Muscle layer of colon (tissue), 2 donors: ENCODE data around the gene BID.

Source experiments
- H3K27ac ChIP-seq: one replicate; pipeline ENCODE4 v1.7.0; 2013; ENCODE audit warnings: low read depth, mild to moderate bottlenecking, low read length, moderate library complexity
- H3K27me3 ChIP-seq, 2 donors: one replicate each; pipeline ENCODE4 v1.7.0; 2013; ENCODE audit warnings: low read length in 2 of 2, mild to moderate bottlenecking in 2 of 2; ENCODE audit not compliant: insufficient read depth in 2 of 2, control insufficient read depth in 1 of 2
- H3K36me3 ChIP-seq: one replicate; pipeline ENCODE4 v1.7.0; 2013; ENCODE audit warnings: mild to moderate bottlenecking, low read length; ENCODE audit not compliant: insufficient read depth
- H3K4me1 ChIP-seq: one replicate; pipeline ENCODE4 v1.7.0; 2013; ENCODE audit warnings: mild to moderate bottlenecking, low read length; ENCODE audit not compliant: insufficient read depth
- H3K4me3 ChIP-seq, 2 donors: one replicate each; pipeline ENCODE4 v1.7.0; 2013; ENCODE audit warnings: low read length in 2 of 2, low read depth in 1 of 2, mild to moderate bottlenecking in 1 of 2, moderate library complexity in 1 of 2
- H3K9ac ChIP-seq: one replicate; pipeline ENCODE4 v1.7.0; 2013; ENCODE audit warnings: low read length
- H3K9me3 ChIP-seq: one replicate; pipeline ENCODE4 v1.7.0; 2013; ENCODE audit warnings: mild to moderate bottlenecking, low read length
- donor health status: abdominal sarcoma.
- donor health status: Adenocarcinoma of cecum.

BID gene

GRCh38 chr22:17814830-17815229 lies 40.6 kb upstream of the BID start:
- Histone ChIP-seq H3K4me1 (no peaks in the 10 kb centered on the region), H3K9me3 (no peaks in the 10 kb centered on the region), H3K9ac (no peak overlapping the region), H3K27me3 (no peaks in the 10 kb centered on the region), H3K4me3 (no peak overlapping the region), H3K36me3 (peaks cover 69% of the 10 kb centered on the region), H3K27ac (no peak overlapping the region)

- H3K36me3 ChIP-seq: peaks cover 66% of the 10 kb centered on the region
- H3K9ac ChIP-seq: no peak overlapping the region
- no peak overlapping the region for H3K4me3 ChIP-seq
- no peaks in the 10 kb centered on the region for H3K4me1 ChIP-seq
- no peak overlapping the region for H3K27ac ChIP-seq
- H3K27me3 ChIP-seq: no peaks in the 10 kb centered on the region
- H3K9me3 ChIP-seq: no peaks in the 10 kb centered on the region
Observed at GRCh38 chr22:17814084-17814483, 39.8 kb upstream of the BID start.

GRCh38 chr22:17811119-17811518 lies 36.9 kb upstream of the BID start:
- H3K4me1 ChIP-seq: no peaks in the 10 kb centered on the region
- no peaks in the 10 kb centered on the region for H3K27me3 ChIP-seq
- H3K9me3 ChIP-seq: no peaks in the 10 kb centered on the region
- peaks cover 71% of the 10 kb centered on the region for H3K36me3 ChIP-seq
- H3K4me3 ChIP-seq: no peak overlapping the region
- H3K9ac ChIP-seq: no peak overlapping the region
- no peak overlapping the region for H3K27ac ChIP-seq

GRCh38 chr22:17810570-17811116 lies 36.4 kb upstream of the BID start:
- H3K9me3 ChIP-seq: no peaks in the 10 kb centered on the region
- H3K36me3 ChIP-seq: peaks cover 68% of the 10 kb centered on the region
- no peak overlapping the region for H3K4me3 ChIP-seq
- no peak overlapping the region for H3K9ac ChIP-seq
- no peaks in the 10 kb centered on the region for H3K27me3 ChIP-seq
- no peak overlapping the region for H3K27ac ChIP-seq
- H3K4me1 ChIP-seq: no peaks in the 10 kb centered on the region

DNA sequence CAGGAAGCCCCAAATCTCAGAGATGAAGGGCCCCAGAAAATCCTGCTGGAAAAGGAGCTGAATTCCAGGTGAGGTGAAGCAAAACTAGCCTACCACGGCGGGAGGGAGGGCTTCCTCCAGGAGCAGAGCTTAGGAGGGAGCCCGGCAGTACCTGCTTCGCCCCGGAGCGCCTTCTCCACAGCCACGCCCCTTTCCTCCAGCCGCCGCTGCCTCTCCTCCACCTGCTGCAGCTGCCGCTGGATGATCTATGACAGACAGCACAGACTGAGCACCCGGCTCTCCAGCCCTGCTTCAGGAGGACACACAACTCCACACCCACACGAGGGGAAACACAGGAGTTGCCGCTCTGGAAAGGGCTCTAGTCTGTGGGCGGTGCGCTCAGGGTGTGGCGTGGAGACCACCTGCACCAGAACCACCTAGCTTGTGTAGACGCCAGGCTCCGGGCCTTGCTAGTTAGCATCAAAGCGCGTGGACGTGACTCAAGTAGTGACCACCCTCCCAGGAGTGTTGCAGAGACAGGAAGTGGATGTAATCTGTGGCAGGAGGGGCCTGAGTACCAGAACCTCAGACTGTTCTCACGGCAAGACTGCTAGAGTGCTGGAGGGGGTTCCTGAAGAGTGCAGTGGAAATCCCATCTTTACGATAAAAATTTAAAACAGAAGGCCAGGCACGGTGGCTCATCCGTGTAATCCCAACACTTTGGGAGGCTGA lies 34.6 kb upstream of the BID start:
- Histone ChIP-seq H3K9ac (no peak overlapping the region), H3K4me3 (no peak overlapping the region), H3K36me3 (peaks cover 76% of the 10 kb centered on the region), H3K27me3 (no peaks in the 10 kb centered on the region), H3K4me1 (no peaks in the 10 kb centered on the region), H3K27ac (no peak overlapping the region), H3K9me3 (no peaks in the 10 kb centered on the region)

GRCh38 chr22:17807578-17808410 lies 33.5 kb upstream of the BID start:
- H3K27ac ChIP-seq: no peak overlapping the region
- H3K36me3 ChIP-seq: peaks cover 77% of the 10 kb centered on the region
- H3K4me3 ChIP-seq: no peak overlapping the region
- H3K9me3 ChIP-seq: no peaks in the 10 kb centered on the region
- H3K9ac ChIP-seq: no peak overlapping the region
- no peaks in the 10 kb centered on the region for H3K27me3 ChIP-seq
- no peaks in the 10 kb centered on the region for H3K4me1 ChIP-seq

DNA sequence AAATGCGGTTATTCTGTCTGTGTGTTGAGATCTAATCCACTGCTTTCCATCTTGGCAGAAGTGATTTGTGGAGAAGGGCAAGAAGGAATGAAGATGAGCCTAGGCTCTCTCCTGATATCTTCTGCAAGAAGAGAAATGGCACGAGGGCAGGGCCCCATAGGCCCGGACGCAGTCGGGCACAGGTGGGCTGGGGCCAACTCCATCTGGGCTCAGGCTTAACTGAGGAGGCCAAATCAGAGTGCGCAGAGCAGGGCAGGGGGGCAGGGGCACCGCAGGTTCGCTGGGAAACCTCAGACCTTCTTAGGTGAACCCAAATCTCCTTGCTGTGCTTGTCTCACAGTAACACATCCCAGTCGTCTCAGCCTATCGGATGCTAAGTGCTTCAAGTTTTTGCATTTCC lies 32.8 kb upstream of the BID start:
- no peaks in the 10 kb centered on the region for H3K27me3 ChIP-seq
- H3K9ac ChIP-seq: no peak overlapping the region
- H3K27ac ChIP-seq: no peak overlapping the region
- H3K4me1 ChIP-seq: no peaks in the 10 kb centered on the region
- H3K9me3 ChIP-seq: no peaks in the 10 kb centered on the region
- H3K4me3 ChIP-seq: no peak overlapping the region
- peaks cover 77% of the 10 kb centered on the region for H3K36me3 ChIP-seq

DNA sequence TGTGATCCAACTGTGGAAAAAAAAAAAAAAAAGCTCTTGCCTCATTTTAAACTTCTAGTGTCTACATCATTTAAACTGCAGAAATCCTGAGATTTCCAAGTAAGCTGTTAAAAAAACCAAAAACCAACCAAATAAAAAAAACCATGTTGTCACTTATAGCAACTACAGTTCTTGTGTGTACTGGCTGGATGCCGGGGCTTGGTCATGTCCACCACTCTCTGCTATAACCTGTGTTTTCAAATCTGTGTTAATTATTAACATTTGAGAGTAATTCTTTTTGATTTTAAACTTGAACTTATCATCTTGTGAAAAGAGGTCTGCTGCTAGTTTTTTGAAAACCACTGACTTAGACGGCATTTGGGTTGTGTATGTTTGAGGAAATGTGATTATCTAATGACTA lies 32.2 kb upstream of the BID start:
- Histone ChIP-seq H3K27ac (no peak overlapping the region), H3K9ac (no peak overlapping the region), H3K36me3 (peaks cover 70% of the 10 kb centered on the region), H3K4me3 (no peak overlapping the region), H3K9me3 (no peaks in the 10 kb centered on the region), H3K27me3 (no peaks in the 10 kb centered on the region), H3K4me1 (no peaks in the 10 kb centered on the region)

DNA sequence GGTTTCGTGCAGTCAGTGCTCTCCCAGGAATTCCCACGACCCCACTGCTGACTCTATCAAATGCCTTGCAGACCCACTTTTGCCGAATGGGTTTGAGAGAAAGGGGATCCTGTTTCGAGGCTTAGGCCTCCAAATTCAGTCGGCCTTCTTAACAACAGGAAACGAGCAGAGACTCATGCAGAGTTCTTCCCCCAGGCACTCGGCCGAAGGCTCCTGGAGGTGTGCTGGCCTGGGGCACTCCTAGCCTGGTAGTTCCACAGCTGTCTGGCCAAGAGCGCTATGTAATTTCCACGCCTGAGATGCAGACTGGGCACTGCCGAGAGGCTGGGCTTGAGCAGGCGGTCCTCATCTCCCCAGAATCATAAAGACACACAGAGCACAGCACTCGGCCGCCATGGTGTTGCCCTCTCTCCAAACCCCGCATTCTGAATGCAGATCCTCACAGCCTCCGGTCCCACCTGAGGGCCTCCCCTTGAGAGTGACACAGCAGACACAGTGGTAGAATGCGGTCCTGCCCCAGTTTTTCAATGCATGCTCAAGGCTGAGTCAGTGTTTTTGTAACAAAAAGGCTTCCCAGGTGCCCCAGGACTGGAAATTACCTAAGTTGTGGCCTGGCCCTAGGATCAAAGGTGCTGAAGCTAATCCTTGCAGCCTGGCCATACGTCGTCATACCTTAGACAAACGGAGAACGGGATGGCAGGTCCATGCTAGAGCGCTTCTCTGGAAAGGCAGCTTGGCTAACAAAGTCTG lies 30.2 kb upstream of the BID start:
- peaks cover 59% of the 10 kb centered on the region for H3K36me3 ChIP-seq

DNA sequence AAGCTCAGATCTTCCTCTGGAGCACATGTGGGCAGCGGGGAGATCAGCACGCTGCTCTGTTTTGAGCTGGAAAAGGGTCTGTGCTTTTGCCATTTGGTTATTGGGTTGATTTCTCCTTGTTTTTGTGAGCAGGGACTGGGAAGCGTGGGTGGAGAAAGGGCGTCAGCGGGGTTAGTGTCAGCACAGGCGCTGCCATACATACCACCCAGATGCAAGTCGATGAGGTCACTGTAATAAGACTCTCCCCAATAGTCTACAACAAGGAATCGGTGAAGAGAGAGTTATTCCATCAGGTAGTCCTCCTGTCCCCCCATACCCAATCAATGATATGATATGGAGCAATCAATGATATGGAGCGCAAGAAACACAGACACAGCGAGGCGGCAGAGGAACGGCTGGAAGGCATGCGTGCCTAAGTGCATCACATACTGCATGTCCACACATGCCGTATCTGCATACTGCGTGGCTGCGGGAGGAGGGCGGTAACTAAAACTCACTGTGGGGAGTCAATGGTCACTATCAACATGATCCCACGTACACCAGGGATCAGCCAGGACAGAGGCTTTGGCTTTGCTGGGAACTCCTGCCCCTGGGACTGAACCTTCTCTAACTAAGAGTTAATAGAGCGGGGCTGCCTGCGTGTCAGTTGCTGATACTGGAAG lies 29.5 kb upstream of the BID start:
- Histone ChIP-seq H3K27me3 (no peaks in the 10 kb centered on the region), H3K9me3 (no peaks in the 10 kb centered on the region), H3K9ac (no peak overlapping the region), H3K36me3 (peaks cover 53% of the 10 kb centered on the region), H3K4me3 (no peak overlapping the region), H3K27ac (no peak overlapping the region), H3K4me1 (no peaks in the 10 kb centered on the region)

More for the DNA sequence above, 30.2 kb upstream of the BID start:
- Histone ChIP-seq H3K4me3 (no peak overlapping the region), H3K27ac (no peak overlapping the region), H3K27me3 (no peaks in the 10 kb centered on the region), H3K9me3 (no peaks in the 10 kb centered on the region), H3K4me1 (no peaks in the 10 kb centered on the region), H3K9ac (no peak overlapping the region)

- Histone ChIP-seq H3K27ac (no peak overlapping the region), H3K9me3 (no peaks in the 10 kb centered on the region), H3K4me3 (no peak overlapping the region), H3K4me1 (no peaks in the 10 kb centered on the region), H3K27me3 (no peaks in the 10 kb centered on the region), H3K36me3 (peaks cover 44% of the 10 kb centered on the region), H3K9ac (no peak overlapping the region)
Observed at GRCh38 chr22:17802822-17803221, 28.6 kb upstream of the BID start.
